ENCODE data around the gene ORC6. TPM values are rescaled to one million over a fixed set of nuclear protein-coding genes. Genes with fewer than 3 reads are reported as not detected.

Gene ORC6
- total RNA-seq, 1 experiment from 2014 or later, result 76.1 TPM

GRCh38 chr16:46687486-46687885 is 2.0 kb upstream of the ORC6 start:
- ATAC-seq (no peak), DNase-seq (ENCODE audit: low spot score) (no peak)
- no peak for TF ChIP-seq HMGA2 (CRISPR knock-in tag; IDR thresholded peaks at IDR 0.05)
- no peak for TF ChIP-seq MLX (CRISPR knock-in tag; IDR thresholded peaks at IDR 0.05)
- no peak for TF ChIP-seq RORB (CRISPR knock-in tag; IDR thresholded peaks at IDR 0.05)
- TF ChIP-seq SMAD3 (CRISPR knock-in tag; IDR thresholded peaks at IDR 0.05; ENCODE audit: borderline replicate concordance), result no peak
- no peak for TF ChIP-seq ERG (CRISPR knock-in tag; IDR thresholded peaks at IDR 0.05)
- TF ChIP-seq TP53 (CRISPR knock-in tag; IDR thresholded peaks at IDR 0.05), result no peak
- TF ChIP-seq, protein P1, sequence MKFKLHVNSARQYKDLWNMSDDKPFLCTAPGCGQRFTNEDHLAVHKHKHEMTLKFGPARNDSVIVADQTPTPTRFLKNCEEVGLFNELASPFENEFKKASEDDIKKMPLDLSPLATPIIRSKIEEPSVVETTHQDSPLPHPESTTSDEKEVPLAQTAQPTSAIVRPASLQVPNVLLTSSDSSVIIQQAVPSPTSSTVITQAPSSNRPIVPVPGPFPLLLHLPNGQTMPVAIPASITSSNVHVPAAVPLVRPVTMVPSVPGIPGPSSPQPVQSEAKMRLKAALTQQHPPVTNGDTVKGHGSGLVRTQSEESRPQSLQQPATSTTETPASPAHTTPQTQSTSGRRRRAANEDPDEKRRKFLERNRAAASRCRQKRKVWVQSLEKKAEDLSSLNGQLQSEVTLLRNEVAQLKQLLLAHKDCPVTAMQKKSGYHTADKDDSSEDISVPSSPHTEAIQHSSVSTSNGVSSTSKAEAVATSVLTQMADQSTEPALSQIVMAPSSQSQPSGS (CRISPR knock-in tag; IDR thresholded peaks at IDR 0.05; ENCODE audit: borderline replicate concordance, low read depth), result no peak
- no peak for TF ChIP-seq ZNF671 (CRISPR knock-in tag; IDR thresholded peaks at IDR 0.05)
- no peak for TF ChIP-seq ZNF232 (CRISPR knock-in tag; IDR thresholded peaks at IDR 0.05)
- TF ChIP-seq ZNF532 (CRISPR knock-in tag; IDR thresholded peaks at IDR 0.05; ENCODE audit: borderline replicate concordance), result no peak
- no peak for TF ChIP-seq STAT6 (CRISPR knock-in tag; conservative IDR thresholded peaks at IDR 0.05; ENCODE audit: low read depth)
- TF ChIP-seq MXD4 (CRISPR knock-in tag; IDR thresholded peaks at IDR 0.05; ENCODE audit: borderline replicate concordance), result no peak
- TF ChIP-seq ZSCAN18 (CRISPR knock-in tag; IDR thresholded peaks at IDR 0.05), result no peak
- no peak for TF ChIP-seq ZNF425 (CRISPR knock-in tag; conservative IDR thresholded peaks at IDR 0.05)
- TF ChIP-seq NFATC4 (CRISPR knock-in tag; IDR thresholded peaks at IDR 0.05), result no peak
- no peak for TF ChIP-seq EMX1 (CRISPR knock-in tag; IDR thresholded peaks at IDR 0.05)
- no peak for TF ChIP-seq JAZF1 (CRISPR knock-in tag; IDR thresholded peaks at IDR 0.05)
- no peak for TF ChIP-seq CDX4 (CRISPR knock-in tag; IDR thresholded peaks at IDR 0.05; ENCODE audit: borderline replicate concordance)
- TF ChIP-seq ZNF416 (CRISPR knock-in tag; IDR thresholded peaks at IDR 0.05), result no peak
- TF ChIP-seq NFE2L1 (CRISPR knock-in tag; IDR thresholded peaks at IDR 0.05), result no peak
- Mint-ChIP-seq H3K36me3 (peaks cover 19% of the 10 kb centered on the region), H3K4me1 (peaks cover 40% of the 10 kb centered on the region), H3K27me3 (ENCODE audit: low read depth) (no peaks in the 10 kb centered on the region), H3K4me3 (no peak overlapping the region), H3K27ac (peak overlapping the region; percentile 6; the same call in 1 of the 2 replicates), H3K9me3 (no peaks in the 10 kb centered on the region)
- CTCF ChIA-PET, result interaction anchor here (1.4 kb wide), 1 partner anchor 14 kb away, joined by 6 read pairs; no protein-coding TSS in a partner anchor
- POLR2A ChIA-PET, result no interaction called here
